Endothelial cell of umbilical vein (primary cell): ENCODE data around the gene MOGAT1. TPM values are rescaled to one million over a fixed set of nuclear protein-coding genes. Genes with fewer than 3 reads are reported as not detected.

Experiments
- BruUV-seq: library from RNA; stranded (reverse); fragments of 400-500 nt; replicated peaks from 2 replicates; lab custom pipeline; 2021; lab: Mats Ljungman, UMichigan
- CTCF ChIA-PET: fragments of 300-600, 350-600 bp; sonication (Branson Sonifier 250); formaldehyde crosslinking; loops from one replicate; lab custom pipeline; 2021; ENCODE audit warnings: antibody characterized with exemption, inconsistent platforms; lab: Charles Lee
- POLR2A ChIA-PET: fragments of 300-600, 350-600 bp; sonication (Branson Sonifier 250); formaldehyde crosslinking; loops from one replicate; lab custom pipeline; 2021; ENCODE audit warnings: antibody characterized with exemption, inconsistent platforms; lab: Charles Lee
- DNase-seq: peaks from one replicate; pipeline ENCODE4 v3.0.0-alpha.2; 2011; ENCODE audit warnings: low read depth, low spot score
- FAIRE-seq: peaks from 2 replicates; lab custom pipeline; 2011; peaks lifted over from hg19 to GRCh38; lab: Jason Lieb, UNC
- H2AFZ ChIP-seq: 2 replicates; pipeline ENCODE4 v1.6.0; 2012; ENCODE audit warnings: low read depth, low read length, control low read depth, inconsistent platforms
- H3K27ac ChIP-seq: 2 replicates; pipeline ENCODE4 v1.5.1; 2011; ENCODE audit warnings: low read depth, mild to moderate bottlenecking, control low read depth, low read length, moderate library complexity; ENCODE audit not compliant: insufficient read depth
- H3K27me3 ChIP-seq, 2 experiments: 2 replicates each; pipeline versions ENCODE4 v1.6.0 to v1.6.1; 2011; ENCODE audit warnings: low read length in 2 of 2, mixed read lengths in 1 of 2; ENCODE audit not compliant: control insufficient read depth in 2 of 2, insufficient read depth in 2 of 2
- H3K36me3 ChIP-seq, 2 experiments: 2 replicates in 1 of 2; 3 replicates in 1 of 2; pipeline ENCODE4 v1.5.1; 2011; ENCODE audit warnings: low read length in 2 of 2, mild to moderate bottlenecking in 1 of 2, moderate library complexity in 1 of 2; ENCODE audit not compliant: control insufficient read depth in 2 of 2, insufficient read depth in 2 of 2; ENCODE audit errors: extremely low read depth in 1 of 2
- H3K4me1 ChIP-seq: 3 replicates; pipeline ENCODE4 v1.5.1; 2011; ENCODE audit warnings: mild to moderate bottlenecking, low read length; ENCODE audit not compliant: control insufficient read depth, insufficient read depth; ENCODE audit errors: extremely low read depth
- H3K4me2 ChIP-seq: 2 replicates; pipeline ENCODE4 v1.6.1; 2011; ENCODE audit warnings: low read length, control low read depth, mixed read lengths; ENCODE audit not compliant: insufficient read depth
- H3K4me3 ChIP-seq, 3 experiments: fragments of 200-600 bp in 1 of 3; sonication (generic), shearing (Covaris generic) in 1 of 3; replicated peaks in 1 of 3; 2 replicates each; pipeline ENCODE4 v1.5.1; 2011 to 2016; ENCODE audit warnings: control low read depth in 3 of 3, low read length in 3 of 3, mild to moderate bottlenecking in 2 of 3, inconsistent platforms in 1 of 3, low read depth in 1 of 3, moderate library complexity in 1 of 3; ENCODE audit not compliant: insufficient read depth in 1 of 3
- H3K79me2 ChIP-seq: 2 replicates; pipeline ENCODE4 v1.6.0; 2012; ENCODE audit warnings: low read length, inconsistent platforms; ENCODE audit not compliant: control insufficient read depth, insufficient read depth
- H3K9ac ChIP-seq: replicated peaks from 2 replicates; pipeline ENCODE3; 2011; ENCODE audit warnings: low read length, control low read depth; ENCODE audit not compliant: insufficient read depth; ENCODE audit errors: extremely low read depth
- H3K9me1 ChIP-seq: replicated peaks from 3 replicates; pipeline ENCODE4 v1.6.0; 2011; ENCODE audit warnings: mild to moderate bottlenecking, low read length; ENCODE audit not compliant: control insufficient read depth, insufficient read depth; ENCODE audit errors: extremely low read depth
- H3K9me3 ChIP-seq: replicated peaks from 2 replicates; pipeline ENCODE4 v1.5.1; 2012; ENCODE audit warnings: low read length, inconsistent platforms; ENCODE audit not compliant: control insufficient read depth, insufficient read depth
- H4K20me1 ChIP-seq: replicated peaks from 2 replicates; pipeline ENCODE3; 2011; ENCODE audit warnings: mild to moderate bottlenecking, low read length; ENCODE audit not compliant: control insufficient read depth, insufficient read depth; ENCODE audit errors: extremely low read depth
- EZH2 ChIP-seq: IDR thresholded peaks from 2 replicates; pipeline ENCODE4 v1.6.1; 2012; ENCODE audit warnings: borderline replicate concordance, low read depth, mild to moderate bottlenecking, moderate library complexity, low read length, inconsistent platforms; ENCODE audit not compliant: severe bottlenecking
- FOS ChIP-seq: IDR thresholded peaks from 2 replicates; pipeline ENCODE4 v1.6.1; 2011; ENCODE audit warnings: mild to moderate bottlenecking, low read length, moderate library complexity, borderline replicate concordance; ENCODE audit not compliant: insufficient read depth
- GATA2 ChIP-seq: IDR thresholded peaks from 2 replicates; pipeline ENCODE4 v1.7.0; 2011; ENCODE audit warnings: low read depth, mild to moderate bottlenecking, moderate library complexity, mixed read lengths, low read length; ENCODE audit not compliant: insufficient read length, insufficient read depth
- JUN ChIP-seq: IDR thresholded peaks from 2 replicates; pipeline ENCODE4 v1.6.1; 2011; ENCODE audit warnings: borderline replicate concordance, low read depth; ENCODE audit not compliant: insufficient read length, insufficient read depth
- MYC ChIP-seq: IDR thresholded peaks from one replicate; pipeline ENCODE4 v1.6.1; 2011; ENCODE audit warnings: mild to moderate bottlenecking, low read depth, low read length
- POLR2A ChIP-seq: IDR thresholded peaks from 2 replicates; pipeline ENCODE4 v1.6.1; 2012; ENCODE audit warnings: low read depth, mild to moderate bottlenecking, control low read depth, low read length
- POLR2AphosphoS5 ChIP-seq: IDR thresholded peaks from 2 replicates; pipeline ENCODE4 v1.6.1; 2012; ENCODE audit warnings: low read depth, mild to moderate bottlenecking, control low read depth, low read length, moderate library complexity; ENCODE audit not compliant: insufficient read depth
- dilution Hi-C: fragments of 300-500 bp; cut with MboI; formaldehyde crosslinking; loops from one replicate; pipeline ENCODE4 v1.15.0; 2019; ENCODE audit warnings: low sequenced_read_pairs; ENCODE audit not compliant: extremely low pct_ligation_motif_present
- intact Hi-C: fragments of 100-400 bp; cut with micrococcal nuclease; formaldehyde crosslinking; loops from one replicate; pipeline ENCODE4 v1.10.0; 2022
- polyA plus RNA-seq, 4 experiments: library from polyadenylated mRNA; depleted of rRNA in 3 of 4; stranded (reverse) in 3 of 4; unstranded in 1 of 4; fragments of >200 nt; gene quantifications; 2 replicates each; pipeline versions ENCODE4 v1.2.1 to v1.2.3, GENCODE V29; 2011 to 2012; ENCODE audit warnings: missing spikeins in 1 of 4
- total RNA-seq: library from RNA; stranded (reverse); gene quantifications from 2 replicates; pipeline ENCODE4 v1.2.3, GENCODE V29; 2021
- TF ChIP-seq, protein P1 (sequence below): IDR thresholded peaks from 2 replicates; pipeline ENCODE4 v1.6.1; 2011; ENCODE audit not compliant: insufficient read depth, insufficient read length
- TF ChIP-seq, protein P2 (sequence below), 2 donors: IDR thresholded peaks; 1 replicate in 1 of 2; 2 replicates in 1 of 2; pipeline ENCODE4 v1.5.1; 2011; ENCODE audit warnings: low read length in 2 of 2, mild to moderate bottlenecking in 2 of 2, moderate library complexity in 2 of 2, control low read depth in 1 of 2, inconsistent platforms in 1 of 2, low read depth in 1 of 2; ENCODE audit not compliant: insufficient read depth in 1 of 2; ENCODE audit errors: extremely low read depth in 1 of 2

MOGAT1 gene
- total and polyA plus RNA-seq, 2 donors (not counting 3 experiments of a cell fraction or from before 2014, with no cell fraction given) = not detected

GRCh38 chr2:222738809-222739208, 67.4 kb downstream of the MOGAT1 start:
- Histone ChIP-seq H3K79me2 (no peaks in the 10 kb centered on the region), H4K20me1 (no peaks in the 10 kb centered on the region), H3K4me3 (no peak overlapping the region), H3K27ac (no peak overlapping the region), H3K9me1 (no peaks in the 10 kb centered on the region), H3K9me3 (no peaks in the 10 kb centered on the region), H2AFZ (no peak overlapping the region), H3K4me2 (no peak overlapping the region), H3K36me3 (no peaks in the 10 kb centered on the region), H3K9ac (no peak overlapping the region), H3K27me3 (no peaks in the 10 kb centered on the region), H3K4me1 (peaks cover 17% of the 10 kb centered on the region)
- no peak for DNase-seq
- ChIA-PET POLR2A (interaction anchor here (0.6 kb wide), 1 partner anchor 9 kb away, joined by 6 read pairs; no protein-coding TSS in a partner anchor), CTCF (interaction anchor here (1.5 kb wide), 1 partner anchor 165 kb away, joined by 4 read pairs; no protein-coding TSS in a partner anchor)
- intact Hi-C loops (no loop called here), dilution Hi-C loops (no loop called here)
- no peak for FAIRE-seq
- no peak for TF ChIP-seq GATA2
- no peak for TF ChIP-seq FOS
- no peak for TF ChIP-seq MYC
- TF ChIP-seq, protein P1, sequence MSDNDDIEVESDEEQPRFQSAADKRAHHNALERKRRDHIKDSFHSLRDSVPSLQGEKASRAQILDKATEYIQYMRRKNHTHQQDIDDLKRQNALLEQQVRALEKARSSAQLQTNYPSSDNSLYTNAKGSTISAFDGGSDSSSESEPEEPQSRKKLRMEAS = no peak
- TF ChIP-seq JUN = no peak
- no peak for TF ChIP-seq POLR2A
- no peak for TF ChIP-seq EZH2
- TF ChIP-seq POLR2AphosphoS5 = no peak
- TF ChIP-seq, protein P2, sequence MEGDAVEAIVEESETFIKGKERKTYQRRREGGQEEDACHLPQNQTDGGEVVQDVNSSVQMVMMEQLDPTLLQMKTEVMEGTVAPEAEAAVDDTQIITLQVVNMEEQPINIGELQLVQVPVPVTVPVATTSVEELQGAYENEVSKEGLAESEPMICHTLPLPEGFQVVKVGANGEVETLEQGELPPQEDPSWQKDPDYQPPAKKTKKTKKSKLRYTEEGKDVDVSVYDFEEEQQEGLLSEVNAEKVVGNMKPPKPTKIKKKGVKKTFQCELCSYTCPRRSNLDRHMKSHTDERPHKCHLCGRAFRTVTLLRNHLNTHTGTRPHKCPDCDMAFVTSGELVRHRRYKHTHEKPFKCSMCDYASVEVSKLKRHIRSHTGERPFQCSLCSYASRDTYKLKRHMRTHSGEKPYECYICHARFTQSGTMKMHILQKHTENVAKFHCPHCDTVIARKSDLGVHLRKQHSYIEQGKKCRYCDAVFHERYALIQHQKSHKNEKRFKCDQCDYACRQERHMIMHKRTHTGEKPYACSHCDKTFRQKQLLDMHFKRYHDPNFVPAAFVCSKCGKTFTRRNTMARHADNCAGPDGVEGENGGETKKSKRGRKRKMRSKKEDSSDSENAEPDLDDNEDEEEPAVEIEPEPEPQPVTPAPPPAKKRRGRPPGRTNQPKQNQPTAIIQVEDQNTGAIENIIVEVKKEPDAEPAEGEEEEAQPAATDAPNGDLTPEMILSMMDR (IDR thresholded peaks at IDR 0.05; ENCODE audit: extremely low read depth in 1 of 2, insufficient read depth in 1 of 2, low read depth in 1 of 2, low read length in 2 of 2) = no peak
- no TSS peak for BruUV-seq
